ENCODE measurements around the gene BTBD16.

DNA sequence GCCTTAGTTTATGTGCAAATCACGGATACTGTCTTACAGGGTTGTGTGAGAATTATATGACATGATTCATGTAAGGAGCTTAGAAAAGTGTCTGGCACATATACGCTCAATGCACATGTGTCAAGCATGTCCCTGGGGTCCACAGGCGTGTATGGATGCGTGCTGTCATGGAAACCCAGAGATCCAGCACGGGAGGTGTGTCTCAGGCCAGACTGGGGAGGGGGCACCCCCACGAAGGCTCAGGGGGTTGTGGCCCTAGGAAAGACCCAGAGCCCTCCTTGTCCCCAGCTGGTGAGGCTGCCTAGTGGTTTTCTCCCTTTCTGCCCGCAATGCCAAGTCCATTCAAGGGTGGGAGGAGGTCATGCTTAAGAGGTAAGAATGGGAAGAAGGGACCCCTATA, 9.1 kb downstream of the BTBD16 start:
- TF ChIP-seq CTCF (IDR thresholded peaks at IDR 0.05) (no peak), POLR2A (IDR thresholded peaks at IDR 0.05) (no peak)
